ENCODE measurements around the gene MAMLD1.

The MAMLD1 gene

DNA sequence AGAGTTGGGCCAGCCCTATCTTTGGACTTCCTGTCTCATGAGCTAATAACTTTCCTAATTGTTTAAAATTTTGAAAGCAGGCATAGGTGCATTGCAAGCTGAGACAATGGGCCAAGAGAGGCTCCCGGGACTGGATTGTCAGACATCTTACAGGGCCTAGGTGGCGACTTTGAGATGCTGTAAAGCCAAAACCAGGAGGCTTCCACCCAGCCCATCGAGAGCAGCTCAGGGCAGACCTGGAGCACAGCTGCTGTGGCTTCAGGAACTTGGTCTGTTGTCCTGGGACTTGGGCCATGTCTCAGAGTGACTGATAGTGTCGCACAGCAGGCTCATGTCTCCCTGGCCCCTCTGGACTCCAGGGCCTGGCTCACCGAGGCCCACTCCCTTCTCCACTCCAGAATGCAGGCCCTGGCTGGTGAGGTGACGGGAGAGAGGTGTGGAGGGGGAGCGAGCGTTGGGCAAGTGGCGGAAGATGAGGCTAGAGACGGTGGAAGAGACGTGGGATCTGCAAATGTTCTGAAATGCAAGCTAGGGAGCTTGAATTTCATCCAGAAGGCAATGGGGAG lies 181.2 kb downstream of the MAMLD1 start:
- DNase-seq (ENCODE audit: insufficient read length, low spot score) (no peak), FAIRE-seq (peak; percentile 50)
- no peak for TF ChIP-seq POLR2A (IDR thresholded peaks at IDR 0.05; ENCODE audit: low read depth, low read length)
- TF ChIP-seq POU2F2 (IDR thresholded peaks at IDR 0.05; ENCODE audit: low read depth, low read length): no peak
- no peak for TF ChIP-seq SPI1 (IDR thresholded peaks at IDR 0.05; ENCODE audit: low read depth, low read length)
- no peak for TF ChIP-seq POLR2AphosphoS5 (IDR thresholded peaks at IDR 0.05; ENCODE audit: low read depth, low read length)
- no peak for TF ChIP-seq TAF1 (IDR thresholded peaks at IDR 0.05; ENCODE audit: low read depth, low read length)
- TF ChIP-seq PAX5 (IDR thresholded peaks at IDR 0.05; ENCODE audit: insufficient read depth, low read length, severe bottlenecking): no peak

DNA sequence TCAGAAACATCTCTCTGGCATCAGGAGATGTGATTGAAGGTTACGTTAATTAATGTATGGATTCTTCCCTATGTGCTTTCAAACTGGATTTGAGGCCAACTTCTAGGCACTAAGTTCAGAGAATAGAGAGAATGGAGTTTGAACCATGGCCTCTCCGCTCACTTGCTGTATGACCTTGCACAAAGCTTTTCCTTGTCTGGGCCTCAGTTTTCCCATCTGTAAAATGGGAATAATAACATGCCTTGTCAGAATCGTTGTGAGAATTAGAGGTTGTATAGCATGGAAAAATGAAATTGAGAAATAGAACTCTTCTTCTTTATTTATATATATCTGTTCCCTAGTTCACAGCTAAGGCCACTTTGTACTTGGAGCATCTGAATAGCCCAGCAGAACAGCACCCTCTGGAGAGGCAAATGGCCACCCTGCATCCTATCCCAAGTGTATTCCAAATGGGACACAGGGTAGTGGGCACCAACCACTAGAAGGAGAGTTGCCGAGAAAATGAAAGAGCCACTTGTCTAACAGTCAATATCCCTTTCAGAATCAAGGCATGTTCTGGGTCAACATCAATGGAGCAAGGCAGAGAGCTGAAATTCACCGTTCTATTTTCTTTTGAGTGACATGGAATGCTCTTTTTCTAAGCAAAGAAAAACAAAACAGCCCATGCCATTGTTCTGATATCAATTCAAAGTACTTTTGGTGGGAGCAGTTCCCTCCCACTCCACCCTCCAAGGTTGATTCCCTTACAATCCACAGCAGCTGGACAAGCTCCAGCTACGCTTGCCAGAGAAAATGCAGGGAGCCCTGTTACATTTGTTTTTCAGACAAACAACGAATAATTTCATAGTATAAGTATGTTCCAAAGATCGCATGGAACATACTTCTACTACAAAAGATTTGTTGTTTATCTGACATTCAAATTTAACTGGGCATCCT lies 182.0 kb downstream of the MAMLD1 start:
- TF ChIP-seq POLR2AphosphoS5 (IDR thresholded peaks at IDR 0.05; ENCODE audit: low read depth, low read length): no peak
- no peak for TF ChIP-seq SPI1 (IDR thresholded peaks at IDR 0.05; ENCODE audit: low read depth, low read length)
- TF ChIP-seq PAX5 (IDR thresholded peaks at IDR 0.05; ENCODE audit: insufficient read depth, low read length, severe bottlenecking): no peak
- no peak for TF ChIP-seq TAF1 (IDR thresholded peaks at IDR 0.05; ENCODE audit: low read depth, low read length)
- FAIRE-seq: peak; percentile 47
- no peak for DNase-seq (ENCODE audit: insufficient read length, low spot score)

DNA sequence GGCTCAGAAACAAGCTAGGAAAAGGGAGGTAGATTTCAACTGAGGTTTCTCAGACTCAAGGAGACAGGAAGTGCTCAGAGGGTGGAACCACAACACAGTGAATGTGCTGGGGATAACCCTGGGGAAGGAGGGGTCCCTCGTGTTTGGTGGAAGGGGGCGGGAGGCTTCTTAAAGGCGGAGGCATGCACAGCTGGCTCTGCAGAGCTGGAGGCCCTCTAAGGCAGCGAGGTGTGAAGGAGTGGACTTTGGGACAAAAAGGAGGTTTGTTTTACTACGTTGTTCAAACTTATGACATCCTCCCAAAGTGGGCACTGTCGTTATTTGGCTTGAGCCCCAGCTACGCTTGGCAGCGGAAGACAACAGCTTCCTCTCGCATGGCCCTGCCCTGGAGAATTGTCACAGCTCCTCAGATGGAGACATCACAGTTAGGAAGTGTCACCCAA lies 183.6 kb downstream of the MAMLD1 start:
- no peak for FAIRE-seq
- no peak for TF ChIP-seq PAX5 (IDR thresholded peaks at IDR 0.05; ENCODE audit: insufficient read depth, low read length, severe bottlenecking)
- TF ChIP-seq POLR2A (IDR thresholded peaks at IDR 0.05; ENCODE audit: low read depth, low read length): no peak
- no peak for TF ChIP-seq POLR2AphosphoS5 (IDR thresholded peaks at IDR 0.05; ENCODE audit: low read depth, low read length)
- no peak for TF ChIP-seq TAF1 (IDR thresholded peaks at IDR 0.05; ENCODE audit: low read depth, low read length)
- no peak for TF ChIP-seq POU2F2 (IDR thresholded peaks at IDR 0.05; ENCODE audit: low read depth, low read length)
- TF ChIP-seq SPI1 (IDR thresholded peaks at IDR 0.05; ENCODE audit: low read depth, low read length): no peak
- DNase-seq (ENCODE audit: insufficient read length, low spot score): no peak

DNA sequence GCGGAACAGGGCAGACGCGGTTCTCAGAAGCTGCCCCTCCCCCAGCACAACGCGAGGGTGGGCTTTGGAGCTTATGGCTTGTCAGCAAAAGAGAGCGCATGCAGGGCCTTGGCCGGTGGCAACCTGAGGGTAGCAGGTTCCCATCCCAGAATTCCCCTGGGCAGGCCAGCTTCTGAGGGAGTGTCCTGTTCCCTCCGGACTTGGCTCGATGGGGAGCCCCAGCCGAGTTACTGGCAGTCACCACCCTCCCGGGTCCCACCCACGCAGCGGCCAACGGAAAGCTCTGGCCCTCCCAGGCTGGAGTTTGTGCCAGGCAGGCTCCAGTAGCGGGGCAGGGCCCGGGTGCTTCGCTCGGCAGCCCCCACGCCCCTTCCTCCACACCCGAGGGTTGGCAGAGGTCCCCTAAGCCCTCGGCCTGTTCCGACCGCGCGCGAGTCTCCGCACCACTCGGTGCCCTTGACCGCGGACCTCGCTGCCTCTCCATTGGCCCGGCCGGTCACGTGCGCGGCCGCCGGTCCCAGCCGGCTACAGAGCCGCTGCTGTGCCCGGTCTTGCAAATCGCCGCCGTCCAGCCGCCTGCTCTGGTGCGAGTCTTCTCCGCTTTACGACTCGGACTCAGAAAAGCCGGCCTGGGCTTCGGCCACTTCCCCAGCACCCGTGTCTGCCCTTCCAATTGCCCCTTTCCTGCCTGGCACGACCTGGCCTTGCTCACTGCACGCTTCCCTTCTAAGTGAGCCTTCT lies 184.4 kb downstream of the MAMLD1 start:
- FAIRE-seq: peak; percentile 84
- DNase-seq (ENCODE audit: insufficient read length, low spot score): no peak
- TF ChIP-seq PAX5 (IDR thresholded peaks at IDR 0.05; ENCODE audit: insufficient read depth, low read length, severe bottlenecking) (no peak), POLR2A (IDR thresholded peaks at IDR 0.05; ENCODE audit: low read depth, low read length) (no peak), POU2F2 (IDR thresholded peaks at IDR 0.05; ENCODE audit: low read depth, low read length) (no peak), SPI1 (IDR thresholded peaks at IDR 0.05; ENCODE audit: low read depth, low read length) (no peak), TAF1 (IDR thresholded peaks at IDR 0.05; ENCODE audit: low read depth, low read length) (no peak), POLR2AphosphoS5 (IDR thresholded peaks at IDR 0.05; ENCODE audit: low read depth, low read length) (no peak)

DNA sequence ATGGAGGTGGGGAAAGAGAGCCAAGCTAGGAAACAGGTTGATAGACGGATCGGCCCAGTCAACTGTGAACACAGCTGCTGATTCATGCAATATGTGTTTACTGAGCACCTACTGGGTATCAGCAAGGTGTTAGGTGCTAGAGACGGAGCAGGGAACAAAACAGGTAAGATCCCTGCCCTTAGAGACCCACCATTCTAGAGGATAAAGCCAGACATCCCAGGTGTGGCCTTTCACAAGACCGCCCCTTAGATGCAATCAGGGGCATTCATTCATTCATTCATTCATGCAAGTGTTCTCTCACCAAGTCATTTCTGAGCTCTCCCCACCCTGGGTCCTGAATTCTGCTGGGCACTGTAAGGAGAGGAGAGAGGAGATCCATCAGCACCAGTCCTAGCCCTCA lies 185.1 kb downstream of the MAMLD1 start:
- TF ChIP-seq PAX5 (IDR thresholded peaks at IDR 0.05; ENCODE audit: insufficient read depth, low read length, severe bottlenecking) (no peak), SPI1 (IDR thresholded peaks at IDR 0.05; ENCODE audit: low read depth, low read length) (no peak), POU2F2 (IDR thresholded peaks at IDR 0.05; ENCODE audit: low read depth, low read length) (no peak), TAF1 (IDR thresholded peaks at IDR 0.05; ENCODE audit: low read depth, low read length) (no peak), POLR2A (IDR thresholded peaks at IDR 0.05; ENCODE audit: low read depth, low read length) (no peak), POLR2AphosphoS5 (IDR thresholded peaks at IDR 0.05; ENCODE audit: low read depth, low read length) (no peak)
- DNase-seq (ENCODE audit: insufficient read length, low spot score) (no peak), FAIRE-seq (no peak)

DNA sequence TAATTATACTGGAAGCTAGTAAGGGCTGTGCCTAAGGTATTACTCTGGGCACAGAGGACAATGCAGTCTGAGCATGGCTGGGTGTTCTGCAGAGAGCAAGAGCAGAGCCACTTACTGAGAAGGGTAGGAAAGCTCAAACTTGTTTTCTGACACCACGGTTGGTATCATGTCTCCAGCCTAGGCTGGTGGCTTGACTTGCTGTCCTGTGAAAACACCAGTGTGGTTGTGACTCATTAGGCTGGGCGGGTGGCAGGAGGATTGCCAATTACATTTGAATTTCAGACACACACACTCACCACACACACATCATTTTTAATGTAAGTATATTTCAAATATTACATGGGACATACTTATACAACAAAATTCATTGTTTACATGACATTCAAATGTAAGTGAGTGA lies 185.6 kb downstream of the MAMLD1 start:
- DNase-seq (ENCODE audit: insufficient read length, low spot score) (no peak), FAIRE-seq (peak; percentile 56)
- TF ChIP-seq SPI1 (IDR thresholded peaks at IDR 0.05; ENCODE audit: low read depth, low read length): no peak
- no peak for TF ChIP-seq POU2F2 (IDR thresholded peaks at IDR 0.05; ENCODE audit: low read depth, low read length)
- TF ChIP-seq TAF1 (IDR thresholded peaks at IDR 0.05; ENCODE audit: low read depth, low read length): no peak

DNA sequence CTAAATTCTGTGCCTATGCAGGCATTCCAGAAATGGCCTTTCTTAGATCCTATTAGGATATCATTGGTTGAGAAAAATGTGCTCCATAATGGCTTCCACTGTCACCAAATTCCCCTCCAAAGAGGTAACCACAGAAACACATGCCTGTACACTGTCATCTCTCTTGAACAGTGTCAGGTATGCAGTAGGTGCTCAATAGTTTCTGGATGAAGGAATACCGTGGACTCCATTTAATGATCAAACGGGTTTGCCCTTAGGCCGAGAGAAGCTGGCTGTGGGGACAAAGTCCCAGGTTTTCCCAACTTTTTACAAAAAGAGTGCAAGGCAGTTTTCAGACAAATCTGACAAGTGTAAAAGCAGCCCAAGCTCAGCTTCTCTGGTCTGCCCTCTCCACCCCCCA lies 188.8 kb downstream of the MAMLD1 start:
- DNase-seq (ENCODE audit: insufficient read length, low spot score) (no peak), FAIRE-seq (no peak)
- TF ChIP-seq SPI1 (IDR thresholded peaks at IDR 0.05; ENCODE audit: low read depth, low read length) (no peak), PAX5 (IDR thresholded peaks at IDR 0.05; ENCODE audit: insufficient read depth, low read length, severe bottlenecking) (no peak), POLR2AphosphoS5 (IDR thresholded peaks at IDR 0.05; ENCODE audit: low read depth, low read length) (no peak), POU2F2 (IDR thresholded peaks at IDR 0.05; ENCODE audit: low read depth, low read length) (no peak), POLR2A (IDR thresholded peaks at IDR 0.05; ENCODE audit: low read depth, low read length) (no peak), TAF1 (IDR thresholded peaks at IDR 0.05; ENCODE audit: low read depth, low read length) (no peak)

DNA sequence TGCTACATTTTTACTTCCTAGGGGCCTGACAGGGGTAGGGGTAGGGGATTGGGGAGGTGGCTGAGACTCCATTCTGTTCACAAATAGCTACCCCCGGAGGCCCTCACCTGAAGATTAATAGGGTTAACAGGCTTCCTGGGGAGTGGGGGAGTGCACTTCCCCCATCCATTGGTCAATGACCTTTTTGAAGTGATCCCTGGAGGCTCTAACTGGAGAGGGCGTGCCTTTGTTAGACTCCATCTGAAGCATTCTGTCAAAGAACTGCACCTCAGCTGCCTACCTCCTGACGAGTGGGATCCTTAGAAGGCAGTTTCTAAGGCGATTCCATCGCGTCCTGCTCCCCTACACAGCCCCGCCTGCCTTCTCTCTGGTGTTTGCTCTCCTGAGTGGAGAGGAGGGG lies 195.3 kb downstream of the MAMLD1 start:
- TF ChIP-seq TAF1 (IDR thresholded peaks at IDR 0.05; ENCODE audit: low read depth, low read length): no peak
- no peak for TF ChIP-seq POU2F2 (IDR thresholded peaks at IDR 0.05; ENCODE audit: low read depth, low read length)
- no peak for TF ChIP-seq PAX5 (IDR thresholded peaks at IDR 0.05; ENCODE audit: insufficient read depth, low read length, severe bottlenecking)
- no peak for TF ChIP-seq POLR2AphosphoS5 (IDR thresholded peaks at IDR 0.05; ENCODE audit: low read depth, low read length)
- no peak for TF ChIP-seq SPI1 (IDR thresholded peaks at IDR 0.05; ENCODE audit: low read depth, low read length)
- no peak for TF ChIP-seq POLR2A (IDR thresholded peaks at IDR 0.05; ENCODE audit: low read depth, low read length)
- no peak for DNase-seq (ENCODE audit: insufficient read length, low spot score)
- FAIRE-seq: no peak
